ENCODE measurements around the gene MFSD2B. TPM values are rescaled to one million over a fixed set of nuclear protein-coding genes. Genes with fewer than 3 reads are reported as not detected.
"Not testable (repeated sequence)": the region's sequence is repeated elsewhere in the genome, so short reads cannot be mapped to it uniquely, and the experiment has no call there.

Gene MFSD2B
- polyA plus RNA-seq, 4 donors = 0.07 to 0.13 TPM; not detected in 2

DNA sequence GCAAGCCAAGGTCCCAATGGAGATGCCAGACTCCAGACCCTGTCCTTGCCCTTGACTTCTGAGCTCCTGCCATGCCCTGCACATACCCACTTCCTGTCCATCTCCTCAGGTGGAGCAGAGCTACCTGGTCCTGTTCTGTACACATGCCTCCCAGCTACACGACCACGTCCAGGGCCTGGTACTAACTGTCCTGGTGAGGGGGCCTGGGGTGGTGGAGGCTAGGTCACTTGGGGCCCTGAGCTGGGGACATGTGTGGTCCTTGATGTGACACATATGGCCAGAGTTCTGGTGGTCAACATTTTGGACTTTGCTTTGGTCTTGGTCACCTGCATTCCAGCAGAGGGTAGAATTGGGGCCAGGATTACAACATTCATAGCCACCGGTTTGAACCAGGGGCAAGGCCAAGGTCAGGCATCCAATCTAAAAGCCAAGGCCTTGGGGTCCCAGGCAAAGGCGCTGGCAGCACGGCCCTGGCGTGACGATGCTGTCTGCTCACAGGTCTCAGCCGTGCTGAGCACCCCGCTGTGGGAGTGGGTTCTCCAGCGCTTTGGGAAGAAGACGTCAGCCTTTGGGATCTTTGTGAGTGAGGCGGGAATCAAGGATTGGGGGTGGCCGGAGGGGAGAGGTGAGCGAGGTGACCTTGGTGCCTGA is 12.6 kb downstream of the MFSD2B start:
- Histone ChIP-seq H3K4me3 (ENCODE audit: low read depth in 1 of 3, low read length in 3 of 3) (no peak overlapping the region), H3K36me3 (ENCODE audit: control insufficient read depth in 3 of 3, insufficient read depth in 2 of 3, low read depth in 1 of 3, low read length in 3 of 3) (peaks cover 0 to 31% (median 0%) of the 10 kb centered on the region in 3 donors), H3K9me3 (ENCODE audit: control insufficient read depth in 2 of 2, insufficient read depth in 1 of 2, low read depth in 1 of 2, low read length in 1 of 2) (no peaks in the 10 kb centered on the region), H3K27me3 (ENCODE audit: control insufficient read depth in 3 of 3, insufficient read depth in 3 of 3, low read length in 3 of 3) (no peaks in the 10 kb centered on the region), H3K4me1 (ENCODE audit: control insufficient read depth in 3 of 3, insufficient read depth in 2 of 3, low read depth in 1 of 3, low read length in 2 of 3) (no peaks in the 10 kb centered on the region), H3K27ac (ENCODE audit: low read depth in 1 of 3, low read length in 2 of 3) (no peak overlapping the region)
- WGBS, 3 donors = 94% methylated on average over 14 of the region's 14 CpGs
- FAIRE-seq (no peak), DNase-seq (no peak)

GRCh38 chr2:24022975-24023575 is 13.2 kb downstream of the MFSD2B start:
- Histone ChIP-seq H3K9me3 (ENCODE audit: control insufficient read depth in 2 of 2, insufficient read depth in 1 of 2, low read depth in 1 of 2, low read length in 1 of 2) (no peaks in the 10 kb centered on the region), H3K36me3 (ENCODE audit: control insufficient read depth in 3 of 3, insufficient read depth in 2 of 3, low read depth in 1 of 3, low read length in 3 of 3) (peaks cover 0 to 35% (median 0%) of the 10 kb centered on the region in 3 donors), H3K27me3 (ENCODE audit: control insufficient read depth in 3 of 3, insufficient read depth in 3 of 3, low read length in 3 of 3) (no peaks in the 10 kb centered on the region), H3K27ac (ENCODE audit: low read depth in 1 of 3, low read length in 2 of 3) (no peak overlapping the region), H3K4me1 (ENCODE audit: control insufficient read depth in 3 of 3, insufficient read depth in 2 of 3, low read depth in 1 of 3, low read length in 2 of 3) (no peaks in the 10 kb centered on the region), H3K4me3 (ENCODE audit: low read depth in 1 of 3, low read length in 3 of 3) (no peak overlapping the region)
- DNase-seq (no peak), FAIRE-seq (no peak)
- WGBS, 3 donors = 84 to 90% (median 90%) methylated on average over 16 of the region's 16 CpGs

DNA sequence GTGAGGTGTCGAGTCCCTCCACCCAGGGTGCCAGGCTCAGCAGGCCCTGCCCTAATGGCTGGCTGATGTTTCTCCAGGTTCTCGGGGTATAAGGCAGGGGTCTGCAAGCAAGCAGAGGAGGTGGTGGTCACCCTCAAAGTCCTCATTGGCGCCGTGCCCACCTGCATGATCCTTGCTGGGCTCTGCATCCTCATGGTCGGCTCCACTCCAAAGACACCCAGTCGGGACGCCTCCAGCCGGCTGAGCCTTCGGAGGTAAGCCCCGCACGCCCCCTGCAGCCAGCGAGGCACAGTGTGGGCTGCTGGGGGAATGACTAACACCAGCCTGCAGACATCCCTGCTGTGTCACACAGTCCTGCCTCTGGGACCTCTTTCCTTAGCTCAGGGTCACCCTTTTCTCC is 14.1 kb downstream of the MFSD2B start:
- Histone ChIP-seq H3K36me3 (ENCODE audit: control insufficient read depth in 3 of 3, insufficient read depth in 2 of 3, low read depth in 1 of 3, low read length in 3 of 3) (peaks cover 0 to 37% (median 0%) of the 10 kb centered on the region in 3 donors), H3K4me3 (ENCODE audit: low read depth in 1 of 3, low read length in 3 of 3) (no peak overlapping the region), H3K9me3 (ENCODE audit: control insufficient read depth in 2 of 2, insufficient read depth in 1 of 2, low read depth in 1 of 2, low read length in 1 of 2) (no peaks in the 10 kb centered on the region), H3K27ac (ENCODE audit: low read depth in 1 of 3, low read length in 2 of 3) (no peak overlapping the region), H3K27me3 (ENCODE audit: control insufficient read depth in 3 of 3, insufficient read depth in 3 of 3, low read length in 3 of 3) (no peaks in the 10 kb centered on the region), H3K4me1 (ENCODE audit: control insufficient read depth in 3 of 3, insufficient read depth in 2 of 3, low read depth in 1 of 3, low read length in 2 of 3) (no peaks in the 10 kb centered on the region)
- 73 to 83% (median 81%) methylated on average over 7 to 12 of the region's 12 CpGs for WGBS, 3 donors
- no peak for DNase-seq
- no peak for FAIRE-seq

- FAIRE-seq (no peak), DNase-seq (no peak)
- 89 to 93% (median 90%) methylated on average over 17 of the region's 17 CpGs for WGBS, 3 donors
- H3K4me1 ChIP-seq (ENCODE audit: control insufficient read depth in 3 of 3, insufficient read depth in 2 of 3, low read depth in 1 of 3, low read length in 2 of 3) = no peaks in the 10 kb centered on the region
- no peaks in the 10 kb centered on the region for H3K9me3 ChIP-seq (ENCODE audit: control insufficient read depth in 2 of 2, insufficient read depth in 1 of 2, low read depth in 1 of 2, low read length in 1 of 2)
- no peak overlapping the region for H3K27ac ChIP-seq (ENCODE audit: low read depth in 1 of 3, low read length in 2 of 3)
- H3K4me3 ChIP-seq (ENCODE audit: low read depth in 1 of 3, low read length in 3 of 3) = no peak overlapping the region
- H3K36me3 ChIP-seq (ENCODE audit: control insufficient read depth in 3 of 3, insufficient read depth in 2 of 3, low read depth in 1 of 3, low read length in 3 of 3) = peaks cover 0 to 39% (median 5%) of the 10 kb centered on the region in 3 donors
- H3K27me3 ChIP-seq (ENCODE audit: control insufficient read depth in 3 of 3, insufficient read depth in 3 of 3, low read length in 3 of 3) = no peaks in the 10 kb centered on the region
Measured at GRCh38 chr2:24024996-24025663, 15.2 kb downstream of the MFSD2B start.

DNA sequence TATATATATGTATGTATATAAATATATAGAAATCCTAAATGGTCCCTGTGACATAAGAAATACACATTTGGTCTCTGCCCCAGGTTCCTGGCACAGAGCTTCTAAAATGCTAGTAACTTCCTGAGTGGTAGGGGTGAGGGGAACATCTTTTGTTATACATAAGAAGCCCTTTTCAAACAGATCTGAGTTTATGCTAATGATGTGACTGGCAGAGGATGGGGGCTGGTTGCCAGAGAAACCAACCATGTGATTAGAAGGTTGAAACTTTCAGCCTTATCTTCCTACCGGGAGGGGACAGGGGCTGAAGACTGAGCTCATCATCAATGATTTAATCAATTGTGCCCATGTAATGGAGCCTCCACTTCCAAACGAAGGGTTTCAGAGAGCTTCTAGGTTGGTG is 16.3 kb downstream of the MFSD2B start:
- Histone ChIP-seq H3K4me3 (ENCODE audit: low read depth in 1 of 3, low read length in 3 of 3) (no peak overlapping the region), H3K9me3 (ENCODE audit: control insufficient read depth in 2 of 2, insufficient read depth in 1 of 2, low read depth in 1 of 2, low read length in 1 of 2) (no peaks in the 10 kb centered on the region), H3K36me3 (ENCODE audit: control insufficient read depth in 3 of 3, insufficient read depth in 2 of 3, low read depth in 1 of 3, low read length in 3 of 3) (peaks cover 2 to 44% (median 9%) of the 10 kb centered on the region in 3 donors), H3K27ac (ENCODE audit: low read depth in 1 of 3, low read length in 2 of 3) (no peak overlapping the region), H3K4me1 (ENCODE audit: control insufficient read depth in 3 of 3, insufficient read depth in 2 of 3, low read depth in 1 of 3, low read length in 2 of 3) (no peaks in the 10 kb centered on the region), H3K27me3 (ENCODE audit: control insufficient read depth in 3 of 3, insufficient read depth in 3 of 3, low read length in 3 of 3) (no peaks in the 10 kb centered on the region)
- DNase-seq = no peak
- no peak for FAIRE-seq
- WGBS, 3 donors = 66 to 78% (median 75%) methylated on average over 2 of the region's 2 CpGs

DNA sequence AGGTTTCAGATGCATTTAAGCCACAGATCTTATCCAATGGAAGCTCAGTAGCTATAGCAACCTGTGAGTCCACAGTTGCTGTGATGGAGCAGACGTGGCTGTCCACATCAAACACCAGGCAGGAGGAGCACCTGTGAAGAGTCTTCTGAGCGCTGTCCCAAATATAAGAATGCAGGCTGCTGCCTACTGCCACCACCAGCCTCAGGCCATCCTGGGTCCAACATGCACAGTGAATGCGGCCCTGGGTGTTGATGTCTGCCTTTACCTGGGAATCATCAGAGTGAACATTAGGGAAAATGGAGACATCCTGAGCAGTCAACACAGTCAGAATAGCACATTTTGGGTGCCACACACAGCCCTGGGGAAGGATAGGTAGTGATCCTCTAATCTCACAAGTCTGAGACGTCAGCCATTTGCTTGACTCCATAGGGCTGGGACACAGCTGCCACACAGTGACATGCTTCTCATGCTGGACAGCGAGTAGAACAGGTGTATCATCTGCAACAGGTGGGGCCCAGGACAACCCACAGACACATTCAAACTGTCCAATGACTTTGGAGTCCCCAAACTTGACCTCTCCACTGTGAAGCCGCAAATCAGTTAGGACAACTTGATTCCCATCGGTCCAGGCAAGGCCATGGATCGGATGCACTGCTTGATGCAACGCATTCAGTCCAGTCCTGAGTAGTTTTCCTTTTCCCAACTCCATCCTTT is 29.1 kb downstream of the MFSD2B start:
- no peaks in the 10 kb centered on the region for H3K27me3 ChIP-seq (ENCODE audit: control insufficient read depth in 3 of 3, insufficient read depth in 3 of 3, low read length in 3 of 3)
- 91 to 98% (median 95%) methylated on average over 9 of the region's 9 CpGs for WGBS, 3 donors
- no peaks in the 10 kb centered on the region for H3K9me3 ChIP-seq (ENCODE audit: control insufficient read depth in 2 of 2, insufficient read depth in 1 of 2, low read depth in 1 of 2, low read length in 1 of 2)
- H3K27ac ChIP-seq (ENCODE audit: low read depth in 1 of 3, low read length in 2 of 3) = no peak overlapping the region
- H3K4me3 ChIP-seq (ENCODE audit: low read depth in 1 of 3, low read length in 3 of 3) = no peak overlapping the region
- no peak for DNase-seq
- no peak for FAIRE-seq
- H3K4me1 ChIP-seq (ENCODE audit: control insufficient read depth in 3 of 3, insufficient read depth in 2 of 3, low read depth in 1 of 3, low read length in 2 of 3) = no peaks in the 10 kb centered on the region
- H3K36me3 ChIP-seq (ENCODE audit: control insufficient read depth in 3 of 3, insufficient read depth in 2 of 3, low read depth in 1 of 3, low read length in 3 of 3) = peaks cover 6 to 15% (median 14%) of the 10 kb centered on the region in 3 donors

DNA sequence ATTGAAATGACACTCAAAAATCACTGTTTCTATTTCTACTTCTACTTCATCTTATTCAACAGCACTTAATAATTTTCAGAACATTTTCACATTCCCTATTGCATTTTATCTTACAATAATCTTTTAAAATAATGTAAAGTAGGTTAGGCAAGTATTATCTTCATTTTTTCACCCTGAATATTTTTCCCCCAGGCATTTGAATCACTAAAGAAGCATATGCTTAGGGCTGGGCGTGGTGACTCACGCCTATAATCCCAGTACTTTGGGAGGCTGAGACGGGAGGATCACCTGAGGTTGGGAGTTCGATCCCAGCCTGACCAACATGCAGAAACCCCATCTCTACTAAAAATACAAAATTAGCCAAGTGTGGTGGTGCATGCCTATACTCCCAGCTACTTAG is 30.6 kb downstream of the MFSD2B start:
- no peaks in the 10 kb centered on the region for H3K27me3 ChIP-seq (ENCODE audit: control insufficient read depth in 3 of 3, insufficient read depth in 3 of 3, low read length in 3 of 3)
- 83 to 98% (median 93%) methylated on average over 4 of the region's 4 CpGs for WGBS, 3 donors

DNA sequence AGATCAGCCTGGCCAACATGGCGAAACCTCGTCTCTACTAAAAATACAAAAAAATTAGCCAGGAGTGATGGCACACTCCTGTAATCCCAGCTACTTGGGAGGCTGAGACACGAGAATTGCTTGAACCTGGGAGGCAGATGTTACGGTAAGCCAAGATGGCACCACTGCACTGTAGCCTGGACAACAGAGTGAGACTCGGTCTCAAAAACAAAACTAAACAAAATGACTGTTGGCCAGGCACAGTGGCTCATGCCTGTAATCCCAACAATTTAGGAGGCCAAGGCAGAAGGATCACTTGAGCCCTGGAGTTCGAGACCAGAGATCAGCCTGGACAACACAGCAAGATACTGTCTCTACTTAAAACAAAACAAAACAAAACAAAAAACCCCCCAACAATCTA is 33.2 kb downstream of the MFSD2B start:
- H3K9me3 ChIP-seq (ENCODE audit: control insufficient read depth in 2 of 2, insufficient read depth in 1 of 2, low read depth in 1 of 2, low read length in 1 of 2); H3K27ac ChIP-seq (ENCODE audit: low read depth in 1 of 3, low read length in 2 of 3); H3K27me3 ChIP-seq (ENCODE audit: control insufficient read depth in 3 of 3, insufficient read depth in 3 of 3, low read length in 3 of 3); DNase-seq; H3K4me3 ChIP-seq (ENCODE audit: low read depth in 1 of 3, low read length in 3 of 3); FAIRE-seq; H3K36me3 ChIP-seq (ENCODE audit: control insufficient read depth in 3 of 3, insufficient read depth in 2 of 3, low read depth in 1 of 3, low read length in 3 of 3): not testable (repeated sequence)
- peaks cover 0 to 11% (median 7%) of the 10 kb centered on the region in 3 donors for H3K4me1 ChIP-seq (ENCODE audit: control insufficient read depth in 3 of 3, insufficient read depth in 2 of 3, low read depth in 1 of 3, low read length in 2 of 3)
- WGBS, 3 donors = 96 to 97% (median 97%) methylated on average over 6 of the region's 6 CpGs

More for the DNA sequence above, 30.6 kb downstream of the MFSD2B start:
- DNase-seq (no peak), FAIRE-seq (no peak)
- H3K9me3 ChIP-seq (ENCODE audit: control insufficient read depth in 2 of 2, insufficient read depth in 1 of 2, low read depth in 1 of 2, low read length in 1 of 2) = no peaks in the 10 kb centered on the region
- no peak overlapping the region for H3K27ac ChIP-seq (ENCODE audit: low read depth in 1 of 3, low read length in 2 of 3)
- no peaks in the 10 kb centered on the region for H3K4me1 ChIP-seq (ENCODE audit: control insufficient read depth in 3 of 3, insufficient read depth in 2 of 3, low read depth in 1 of 3, low read length in 2 of 3)
- no peak overlapping the region for H3K4me3 ChIP-seq (ENCODE audit: low read depth in 1 of 3, low read length in 3 of 3)
- peaks cover 6 to 14% (median 13%) of the 10 kb centered on the region in 3 donors for H3K36me3 ChIP-seq (ENCODE audit: control insufficient read depth in 3 of 3, insufficient read depth in 2 of 3, low read depth in 1 of 3, low read length in 3 of 3)

All from small intestine (tissue), 7 donors.